HepG2 (cell line): ENCODE measurements around the gene RASA2. TPM values are rescaled to one million over a fixed set of nuclear protein-coding genes. Genes with fewer than 3 reads are reported as not detected.

ENCODE experiments used
- BRD4 ChIP-seq: sonication (generic); formaldehyde crosslinking; IDR thresholded peaks from 2 replicates; pipeline ENCODE4 v1.4.0; 2020; ENCODE audit warnings: missing genetic modification reagents
- DBP ChIP-seq: sonication (generic); formaldehyde crosslinking; IDR thresholded peaks from 2 replicates; pipeline ENCODE4 v1.4.0; 2020; ENCODE audit warnings: missing genetic modification reagents; ENCODE audit errors: not compliant biosample characterization
- FOSL2 ChIP-seq: sonication (generic); formaldehyde crosslinking; IDR thresholded peaks from 2 replicates; pipeline ENCODE4 v1.4.0; 2020; ENCODE audit warnings: missing genetic modification reagents
- GATAD2A ChIP-seq: IDR thresholded peaks from 2 replicates; pipeline ENCODE4 v1.6.1; 2016
- GFI1 ChIP-seq: sonication (generic); formaldehyde crosslinking; IDR thresholded peaks from 2 replicates; pipeline ENCODE4 v1.5.0; 2020; ENCODE audit warnings: missing genetic modification reagents, mild to moderate bottlenecking, borderline replicate concordance
- KMT2A ChIP-seq: sonication (generic); formaldehyde crosslinking; IDR thresholded peaks from 2 replicates; pipeline ENCODE4 v1.4.0; 2020; ENCODE audit warnings: missing genetic modification reagents
- MIER3 ChIP-seq: IDR thresholded peaks from 2 replicates; pipeline ENCODE4 v1.6.1; 2016; ENCODE audit warnings: missing compliant biosample characterization, borderline replicate concordance
- MYNN ChIP-seq: sonication (generic); formaldehyde crosslinking; IDR thresholded peaks from 2 replicates; pipeline ENCODE4 v1.4.0; 2020; ENCODE audit warnings: mild to moderate bottlenecking, low read depth, missing genetic modification reagents
- NR1H2 ChIP-seq: sonication (generic); formaldehyde crosslinking; IDR thresholded peaks from 2 replicates; pipeline ENCODE4 v1.8.1; 2022; ENCODE audit warnings: low read depth, missing genetic modification reagents, borderline replicate concordance
- PITX1 ChIP-seq: sonication (generic); formaldehyde crosslinking; IDR thresholded peaks from 2 replicates; pipeline ENCODE4 v1.5.1; 2020; ENCODE audit warnings: mild to moderate bottlenecking, missing genetic modification reagents
- RAD21 ChIP-seq: fragments of 450-650 bp; formaldehyde crosslinking; IDR thresholded peaks from 2 replicates; pipeline ENCODE4 v1.5.0; 2020; ENCODE audit warnings: mild to moderate bottlenecking
- RXRB ChIP-seq: IDR thresholded peaks from 2 replicates; pipeline ENCODE4 v1.6.1; 2016; ENCODE audit warnings: borderline replicate concordance, missing genetic modification reagents, missing compliant biosample characterization
- SP4 ChIP-seq: sonication (generic); formaldehyde crosslinking; IDR thresholded peaks from 2 replicates; pipeline ENCODE4 v1.8.1; 2023; ENCODE audit warnings: mild to moderate bottlenecking, missing genetic modification reagents
- THAP11 ChIP-seq: IDR thresholded peaks from 2 replicates; pipeline ENCODE4 v1.6.1; 2016; ENCODE audit warnings: missing biosample characterization, missing genetic modification reagents
- UBTF ChIP-seq: sonication (generic); formaldehyde crosslinking; IDR thresholded peaks from 2 replicates; pipeline ENCODE4 v1.4.0; 2020; ENCODE audit warnings: mild to moderate bottlenecking, missing genetic modification reagents
- XRCC5 ChIP-seq: fragments of 200-400 bp; formaldehyde crosslinking; optimal IDR thresholded peaks from 2 replicates; pipeline ENCODE3; 2017; ENCODE audit warnings: mild to moderate bottlenecking, low read length
- YY1 ChIP-seq: IDR thresholded peaks from 2 replicates; pipeline ENCODE4 v1.6.1; 2011; ENCODE audit warnings: low read length, low read depth, moderate library complexity, mild to moderate bottlenecking; ENCODE audit not compliant: insufficient read depth, insufficient replicate concordance
- ZNF251 ChIP-seq: sonication (generic); formaldehyde crosslinking; IDR thresholded peaks from 2 replicates; pipeline ENCODE4 v1.9.0; 2021; ENCODE audit warnings: mild to moderate bottlenecking, missing genetic modification reagents
- ZNF256 ChIP-seq: sonication (generic); formaldehyde crosslinking; conservative IDR thresholded peaks from 2 replicates; pipeline ENCODE4 v1.4.0; 2020; ENCODE audit warnings: missing genetic modification reagents
- ZNF33B ChIP-seq: sonication (generic); formaldehyde crosslinking; IDR thresholded peaks from 2 replicates; pipeline ENCODE4 v1.5.1; 2020; ENCODE audit warnings: mild to moderate bottlenecking, missing genetic modification reagents
- ZNF343 ChIP-seq: sonication (generic); formaldehyde crosslinking; IDR thresholded peaks from 2 replicates; pipeline ENCODE4 v1.4.0; 2020; ENCODE audit warnings: mild to moderate bottlenecking, missing genetic modification reagents
- ZNF430 ChIP-seq: sonication (generic); formaldehyde crosslinking; IDR thresholded peaks from 2 replicates; pipeline ENCODE4 v1.9.0; 2021; ENCODE audit warnings: mild to moderate bottlenecking, missing genetic modification reagents
- ZNF44 ChIP-seq: sonication (generic); formaldehyde crosslinking; IDR thresholded peaks from 2 replicates; pipeline ENCODE4 v1.5.1; 2020; ENCODE audit warnings: mild to moderate bottlenecking, missing genetic modification reagents
- ZNF550 ChIP-seq: sonication (generic); formaldehyde crosslinking; IDR thresholded peaks from 2 replicates; pipeline ENCODE4 v1.4.0; 2020; ENCODE audit warnings: mild to moderate bottlenecking, missing genetic modification reagents, borderline replicate concordance
- ZSCAN25 ChIP-seq: sonication (generic); formaldehyde crosslinking; IDR thresholded peaks from 2 replicates; pipeline ENCODE4 v1.8.0; 2022; ENCODE audit warnings: mild to moderate bottlenecking, missing genetic modification reagents
- polyA plus RNA-seq, 8 experiments: library from polyadenylated mRNA; depleted of rRNA in 3 of 8; stranded (reverse) in 7 of 8; unstranded in 1 of 8; fragments of >200 nt; fragmentation: Illumina TruSeq in 4 of 8; extraction: Trizol in 4 of 8; gene quantifications; 2 replicates each; pipeline versions ENCODE4 v1.2.1 to v1.2.3, GENCODE V29; 2011 to 2016; ENCODE audit warnings: low read depth in 4 of 8, missing spikeins in 1 of 8, mixed read lengths in 1 of 8; ENCODE audit not compliant: insufficient read depth in 1 of 8
- total RNA-seq, 5 experiments: library from RNA; depleted of rRNA; stranded (reverse); fragments of >200 nt; fragmentation: Illumina TruSeq; extraction: Trizol; gene quantifications; 2 replicates each; pipeline ENCODE4 v1.2.3, GENCODE V29; 2016; ENCODE audit warnings: low read depth in 1 of 5
- TF ChIP-seq, protein P1 (sequence below): sonication (generic); formaldehyde crosslinking; IDR thresholded peaks from 2 replicates; pipeline ENCODE4 v1.4.0; 2020; ENCODE audit warnings: missing genetic modification reagents
- TF ChIP-seq, protein P2 (sequence below): sonication (generic); formaldehyde crosslinking; IDR thresholded peaks from 2 replicates; pipeline ENCODE4 v1.8.1; 2023; ENCODE audit warnings: mild to moderate bottlenecking, moderate library complexity, missing genetic modification reagents

The RASA2 gene
- total and polyA plus RNA-seq, 2 of the 13 experiments (the other 11 are each of a cell fraction or from before 2014, with no cell fraction given): 5.4 to 8.5 TPM

DNA sequence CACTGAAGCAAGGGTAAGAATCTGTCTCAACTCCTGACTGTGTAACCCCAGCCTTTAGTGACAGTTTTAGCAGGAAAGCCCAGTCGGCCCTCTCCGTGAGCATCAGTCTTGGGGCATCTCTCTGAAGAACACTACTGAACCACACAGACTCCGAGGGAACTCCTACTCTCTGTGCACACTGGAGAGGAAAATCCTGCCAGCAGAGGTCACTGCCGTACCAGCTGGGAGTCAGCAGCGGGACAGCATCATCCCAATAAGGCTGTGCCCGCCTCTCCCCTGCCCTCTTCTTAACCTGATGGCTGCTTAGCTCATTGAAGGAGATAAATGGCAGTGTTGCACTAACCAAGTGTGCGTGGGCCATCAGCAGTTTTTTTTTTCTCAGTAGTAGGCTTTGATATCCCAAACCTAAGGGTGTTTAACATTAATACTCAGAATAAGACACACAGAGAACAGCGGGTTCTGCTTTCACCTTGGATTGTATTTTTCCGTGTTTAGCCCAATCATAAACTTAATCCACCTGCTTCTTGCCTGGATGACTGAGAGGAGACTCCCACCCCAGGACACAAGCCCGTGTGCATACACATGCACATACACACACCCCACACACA is 26.6 kb upstream of the RASA2 start (continued):
- TF ChIP-seq GATAD2A (CRISPR knock-in tag): peak; percentile 43; the same call in 1 of the 2 replicates
- no peak for TF ChIP-seq ZNF251 (CRISPR knock-in tag)
- peak; percentile 59 for TF ChIP-seq THAP11 (CRISPR knock-in tag)
- peak; percentile 57 for TF ChIP-seq XRCC5
- TF ChIP-seq, protein P1, sequence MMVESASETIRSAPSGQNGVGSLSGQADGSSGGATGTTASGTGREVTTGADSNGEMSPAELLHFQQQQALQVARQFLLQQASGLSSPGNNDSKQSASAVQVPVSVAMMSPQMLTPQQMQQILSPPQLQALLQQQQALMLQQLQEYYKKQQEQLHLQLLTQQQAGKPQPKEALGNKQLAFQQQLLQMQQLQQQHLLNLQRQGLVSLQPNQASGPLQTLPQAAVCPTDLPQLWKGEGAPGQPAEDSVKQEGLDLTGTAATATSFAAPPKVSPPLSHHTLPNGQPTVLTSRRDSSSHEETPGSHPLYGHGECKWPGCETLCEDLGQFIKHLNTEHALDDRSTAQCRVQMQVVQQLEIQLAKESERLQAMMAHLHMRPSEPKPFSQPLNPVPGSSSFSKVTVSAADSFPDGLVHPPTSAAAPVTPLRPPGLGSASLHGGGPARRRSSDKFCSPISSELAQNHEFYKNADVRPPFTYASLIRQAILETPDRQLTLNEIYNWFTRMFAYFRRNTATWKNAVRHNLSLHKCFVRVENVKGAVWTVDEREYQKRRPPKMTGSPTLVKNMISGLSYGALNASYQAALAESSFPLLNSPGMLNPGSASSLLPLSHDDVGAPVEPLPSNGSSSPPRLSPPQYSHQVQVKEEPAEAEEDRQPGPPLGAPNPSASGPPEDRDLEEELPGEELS (CRISPR knock-in tag): 0 out of 2 replicates have a peak, but pooled peaks have one; percentile 13
- TF ChIP-seq ZNF430 (CRISPR knock-in tag): no peak
- TF ChIP-seq UBTF (CRISPR knock-in tag): no peak
- TF ChIP-seq SP4 (CRISPR knock-in tag): no peak
- no peak for TF ChIP-seq BRD4
- TF ChIP-seq ZNF33B (CRISPR knock-in tag): 0 out of 2 replicates have a peak, but pooled peaks have one; percentile 63
- no peak for TF ChIP-seq NR1H2 (CRISPR knock-in tag)
- TF ChIP-seq ZNF256 (CRISPR knock-in tag): no peak
- peak; percentile 86 for TF ChIP-seq RAD21 (CRISPR knock-in tag)
- no peak for TF ChIP-seq KMT2A (CRISPR knock-in tag)
- TF ChIP-seq ZNF44 (CRISPR knock-in tag): no peak
- no peak for TF ChIP-seq MYNN (CRISPR knock-in tag)
- TF ChIP-seq GFI1: no peak
- TF ChIP-seq PITX1 (CRISPR knock-in tag): no peak
- no peak for TF ChIP-seq DBP (CRISPR knock-in tag)
- peak; percentile 18; the same call in 1 of the 2 replicates for TF ChIP-seq RXRB (CRISPR knock-in tag)
- no peak for TF ChIP-seq ZNF343
- TF ChIP-seq FOSL2 (CRISPR knock-in tag): peak; percentile 52
- TF ChIP-seq ZSCAN25 (CRISPR knock-in tag): peak; percentile 90
- TF ChIP-seq YY1: peak; percentile 19
- TF ChIP-seq, protein P2, sequence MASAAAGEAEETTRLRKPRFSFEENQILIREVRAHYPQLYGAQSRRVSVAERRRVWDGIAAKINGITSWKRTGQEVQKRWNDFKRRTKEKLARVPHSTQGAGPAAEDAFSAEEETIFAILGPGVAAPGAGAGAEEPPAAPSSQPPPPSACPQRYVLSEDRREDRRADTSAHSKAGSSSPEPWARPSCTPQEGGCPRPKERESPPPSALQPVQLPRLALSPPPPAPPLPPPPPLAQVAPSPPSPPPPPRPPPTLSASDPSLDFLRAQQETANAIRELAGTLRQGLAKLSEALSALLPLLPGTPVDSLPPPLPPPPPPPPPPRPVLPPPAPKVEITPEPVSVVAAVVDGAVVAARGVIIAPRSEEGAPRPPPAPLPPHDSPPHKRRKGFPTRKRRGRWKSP: no peak
- TF ChIP-seq MIER3 (CRISPR knock-in tag): peak; percentile 35; the same call in 1 of the 2 replicates
- no peak for TF ChIP-seq ZNF550 (CRISPR knock-in tag)
